Thoracic aorta (tissue), 2 donors: Measurements from ENCODE around the gene CERK. TPM values are rescaled to one million over a fixed set of nuclear protein-coding genes. Genes with fewer than 3 reads are reported as not detected.

Source experiments
- ATAC-seq: fragments of 150-250 bp; one replicate; pipeline ENCODE4 v1.8.0; 2017; ENCODE audit warnings: low read depth; ENCODE audit not compliant: insufficient number of reproducible peaks, low FRiP score
- DNase-seq: peaks from one replicate; pipeline ENCODE4 v3.0.0-alpha.2; 2020; ENCODE audit warnings: low spot score
- H3K27ac ChIP-seq, 2 donors: fragments of 200-600 bp; sonication (generic); 1 replicate in 1 of 2; 2 replicates in 1 of 2; pipeline ENCODE4 v1.5.1; 2016; ENCODE audit warnings: mild to moderate bottlenecking in 2 of 2, moderate library complexity in 2 of 2
- H3K27me3 ChIP-seq: fragments of 200-600 bp; sonication (generic); replicated peaks from 2 replicates; pipeline ENCODE4 v1.6.0; 2016; ENCODE audit warnings: mild to moderate bottlenecking; ENCODE audit not compliant: insufficient read depth
- H3K36me3 ChIP-seq: fragments of 200-600 bp; sonication (generic); one replicate; pipeline ENCODE4 v1.5.1; 2016
- H3K4me1 ChIP-seq, 2 donors: fragments of 200-600 bp; sonication (generic); 1 replicate in 1 of 2; 2 replicates in 1 of 2; pipeline versions ENCODE4 v1.5.1 to v1.6.0; 2016; ENCODE audit warnings: low read depth in 2 of 2, mild to moderate bottlenecking in 1 of 2; ENCODE audit not compliant: control insufficient read depth in 1 of 2
- H3K4me3 ChIP-seq: fragments of 200-600 bp; sonication (generic); 2 replicates; pipeline ENCODE4 v1.5.1; 2016; ENCODE audit warnings: mild to moderate bottlenecking
- H3K9me3 ChIP-seq: fragments of 200-600 bp; sonication (generic); 2 replicates; pipeline ENCODE4 v1.5.1; 2016
- CTCF ChIP-seq: fragments of 200-600 bp; sonication (generic); IDR thresholded peaks from one replicate; pipeline ENCODE4 v1.5.1; 2019; ENCODE audit warnings: antibody characterized with exemption
- total RNA-seq, 2 donors: library from RNA; depleted of rRNA; stranded (reverse); fragments of >200 nt; gene quantifications; one replicate each; pipeline versions ENCODE4 v1.1.0 to v1.2.3, GENCODE V29; 2016

Gene CERK
- total RNA-seq, 2 donors from 2014 or later: 65.5 to 72.8 TPM

GRCh38 chr22:46671824-46672432 lies 66.1 kb downstream of the CERK start:
- peaks cover 14% of the 10 kb centered on the region for H3K36me3 ChIP-seq
- no peaks in the 10 kb centered on the region for H3K4me1 ChIP-seq
- no peak for DNase-seq

GRCh38 chr22:46669201-46669600 lies 68.9 kb downstream of the CERK start:
- no peak overlapping the region for H3K4me3 ChIP-seq
- H3K27me3 ChIP-seq: no peaks in the 10 kb centered on the region
- ATAC-seq (no peak), DNase-seq (no peak)
- peaks cover 16% of the 10 kb centered on the region for H3K36me3 ChIP-seq
- H3K9me3 ChIP-seq: no peaks in the 10 kb centered on the region
- H3K27ac ChIP-seq: no peak overlapping the region
- TF ChIP-seq CTCF: no peak
- no peaks in the 10 kb centered on the region for H3K4me1 ChIP-seq

More at GRCh38 chr22:46671824-46672432, 66.1 kb downstream of the CERK start:
- Histone ChIP-seq H3K9me3 (no peaks in the 10 kb centered on the region), H3K4me3 (no peak overlapping the region), H3K27me3 (no peaks in the 10 kb centered on the region), H3K27ac (no peak overlapping the region)
- no peak for ATAC-seq
- TF ChIP-seq CTCF: no peak

GRCh38 chr22:46668116-46668515 lies 69.9 kb downstream of the CERK start:
- ATAC-seq (no peak), DNase-seq (no peak)
- Histone ChIP-seq H3K4me1 (no peaks in the 10 kb centered on the region), H3K27ac (no peak overlapping the region), H3K27me3 (no peaks in the 10 kb centered on the region), H3K36me3 (peaks cover 16% of the 10 kb centered on the region), H3K9me3 (no peaks in the 10 kb centered on the region), H3K4me3 (no peak overlapping the region)
- no peak for TF ChIP-seq CTCF

GRCh38 chr22:46667245-46667623 lies 70.8 kb downstream of the CERK start:
- DNase-seq: no peak
- H3K36me3 ChIP-seq: peaks cover 16% of the 10 kb centered on the region

GRCh38 chr22:46666577-46667244 lies 71.3 kb downstream of the CERK start:
- DNase-seq (no peak), ATAC-seq (no peak)
- H3K4me3 ChIP-seq: no peak overlapping the region
- no peaks in the 10 kb centered on the region for H3K4me1 ChIP-seq
- H3K27me3 ChIP-seq: no peaks in the 10 kb centered on the region
- no peak overlapping the region for H3K27ac ChIP-seq
- no peak for TF ChIP-seq CTCF
- H3K9me3 ChIP-seq: no peaks in the 10 kb centered on the region
- peaks cover 16% of the 10 kb centered on the region for H3K36me3 ChIP-seq

More at GRCh38 chr22:46667245-46667623, 70.8 kb downstream of the CERK start:
- Histone ChIP-seq H3K27ac (no peak overlapping the region), H3K4me3 (no peak overlapping the region), H3K9me3 (no peaks in the 10 kb centered on the region), H3K27me3 (no peaks in the 10 kb centered on the region), H3K4me1 (no peaks in the 10 kb centered on the region)
- TF ChIP-seq CTCF: no peak
- no peak for ATAC-seq
